Cardiac fibroblast (primary cell): ENCODE measurements around the gene IL22RA1.

ENCODE experiments used
- DNase-seq, 2 donors: peaks; one replicate each; pipeline versions ENCODE4 v3.0.0 to v3.0.0-alpha.2; 2010; ENCODE audit warnings: low read depth in 2 of 2
- H3K4me3 ChIP-seq, 2 donors: replicated peaks in 1 of 2; 1 replicate in 1 of 2; 2 replicates in 1 of 2; pipeline ENCODE4 v1.5.1; 2011; ENCODE audit warnings: low read depth in 2 of 2, low read length in 2 of 2, mild to moderate bottlenecking in 2 of 2, moderate library complexity in 1 of 2
- TF ChIP-seq, protein P1 (sequence below): IDR thresholded peaks from one replicate; pipeline ENCODE4 v1.5.1; 2011; ENCODE audit warnings: low read depth, mild to moderate bottlenecking, low read length, inconsistent platforms

Gene IL22RA1

DNA sequence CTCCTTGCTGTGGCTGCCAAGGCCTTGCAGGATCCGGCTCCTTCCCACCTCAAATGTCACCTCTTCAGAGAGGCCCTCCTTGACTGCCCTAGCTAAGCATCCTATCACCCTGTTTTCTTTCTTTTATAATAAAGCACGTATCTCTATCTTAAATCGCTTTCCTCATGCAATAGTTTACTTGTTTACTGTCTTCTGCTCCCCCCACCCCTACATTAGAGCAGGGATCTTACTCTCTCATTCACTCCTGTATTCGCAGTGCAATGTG lies 67.4 kb downstream of the IL22RA1 start:
- DNase-seq: no peak
- TF ChIP-seq, protein P1, sequence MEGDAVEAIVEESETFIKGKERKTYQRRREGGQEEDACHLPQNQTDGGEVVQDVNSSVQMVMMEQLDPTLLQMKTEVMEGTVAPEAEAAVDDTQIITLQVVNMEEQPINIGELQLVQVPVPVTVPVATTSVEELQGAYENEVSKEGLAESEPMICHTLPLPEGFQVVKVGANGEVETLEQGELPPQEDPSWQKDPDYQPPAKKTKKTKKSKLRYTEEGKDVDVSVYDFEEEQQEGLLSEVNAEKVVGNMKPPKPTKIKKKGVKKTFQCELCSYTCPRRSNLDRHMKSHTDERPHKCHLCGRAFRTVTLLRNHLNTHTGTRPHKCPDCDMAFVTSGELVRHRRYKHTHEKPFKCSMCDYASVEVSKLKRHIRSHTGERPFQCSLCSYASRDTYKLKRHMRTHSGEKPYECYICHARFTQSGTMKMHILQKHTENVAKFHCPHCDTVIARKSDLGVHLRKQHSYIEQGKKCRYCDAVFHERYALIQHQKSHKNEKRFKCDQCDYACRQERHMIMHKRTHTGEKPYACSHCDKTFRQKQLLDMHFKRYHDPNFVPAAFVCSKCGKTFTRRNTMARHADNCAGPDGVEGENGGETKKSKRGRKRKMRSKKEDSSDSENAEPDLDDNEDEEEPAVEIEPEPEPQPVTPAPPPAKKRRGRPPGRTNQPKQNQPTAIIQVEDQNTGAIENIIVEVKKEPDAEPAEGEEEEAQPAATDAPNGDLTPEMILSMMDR: no peak
- no peak overlapping the region for H3K4me3 ChIP-seq

- TF ChIP-seq, protein P1: no peak
- H3K4me3 ChIP-seq: no peak overlapping the region
- DNase-seq: no peak
These were observed 67.9 kb downstream of the IL22RA1 start for GRCh38 chr1:24074817-24075589.

DNA sequence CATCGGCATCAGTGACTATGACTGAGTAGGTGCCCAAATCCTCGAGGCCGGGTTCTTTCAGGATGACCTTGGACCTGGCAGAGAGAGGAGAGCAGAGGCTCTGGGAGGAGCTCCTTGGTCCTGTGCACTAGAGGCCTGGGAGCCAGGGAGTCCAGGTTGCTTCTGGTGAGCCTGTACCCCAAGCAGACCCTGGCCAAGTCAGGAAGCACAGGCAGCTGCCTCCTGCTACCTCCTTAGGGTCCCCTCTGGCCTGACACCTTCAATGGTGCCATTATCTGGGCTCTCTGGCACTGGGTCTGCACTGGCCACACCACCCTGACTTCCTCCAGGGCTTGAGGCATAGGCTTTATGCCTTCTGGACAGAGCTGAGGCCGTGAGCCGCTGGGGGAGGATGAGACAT lies 68.7 kb downstream of the IL22RA1 start:
- no peak overlapping the region for H3K4me3 ChIP-seq
- no peak for DNase-seq
- TF ChIP-seq, protein P1: no peak

DNA sequence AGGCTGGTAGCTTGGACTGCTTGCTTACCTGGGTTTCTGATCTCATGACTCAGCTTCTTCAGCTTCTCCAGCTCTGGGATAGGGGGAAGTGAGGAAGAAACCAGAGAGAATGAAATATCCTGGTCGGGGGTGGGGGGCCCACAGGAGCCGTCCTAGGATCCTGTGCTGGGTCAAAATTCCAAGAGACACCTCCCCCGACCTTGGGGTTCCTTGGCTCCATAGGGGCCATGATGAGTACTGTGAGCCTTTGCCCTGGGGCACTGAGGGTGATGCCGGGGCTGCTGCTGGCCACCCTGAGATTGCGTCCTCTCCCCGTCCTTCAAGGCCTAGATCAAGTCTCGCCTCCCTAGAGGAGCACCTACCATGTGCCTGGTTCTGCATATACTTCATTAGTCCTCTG lies 71.0 kb downstream of the IL22RA1 start:
- TF ChIP-seq, protein P1: no peak
- no peak overlapping the region for H3K4me3 ChIP-seq
- no peak for DNase-seq

GRCh38 chr1:24070821-24071393 lies 72.0 kb downstream of the IL22RA1 start:
- no peak overlapping the region for H3K4me3 ChIP-seq
- TF ChIP-seq, protein P1: peak; percentile 90
- peak; percentile 81 to 82 for DNase-seq

- no peak for DNase-seq
- TF ChIP-seq, protein P1: no peak
- H3K4me3 ChIP-seq: no peak overlapping the region
These were observed 73.1 kb downstream of the IL22RA1 start for GRCh38 chr1:24069817-24070216.
